ENCODE data around the gene MAS1L. TPM values are rescaled to one million over a fixed set of nuclear protein-coding genes. Genes with fewer than 3 reads are reported as not detected.

MAS1L gene
- total RNA-seq, 2 experiments from 2014 or later, result not detected

DNA sequence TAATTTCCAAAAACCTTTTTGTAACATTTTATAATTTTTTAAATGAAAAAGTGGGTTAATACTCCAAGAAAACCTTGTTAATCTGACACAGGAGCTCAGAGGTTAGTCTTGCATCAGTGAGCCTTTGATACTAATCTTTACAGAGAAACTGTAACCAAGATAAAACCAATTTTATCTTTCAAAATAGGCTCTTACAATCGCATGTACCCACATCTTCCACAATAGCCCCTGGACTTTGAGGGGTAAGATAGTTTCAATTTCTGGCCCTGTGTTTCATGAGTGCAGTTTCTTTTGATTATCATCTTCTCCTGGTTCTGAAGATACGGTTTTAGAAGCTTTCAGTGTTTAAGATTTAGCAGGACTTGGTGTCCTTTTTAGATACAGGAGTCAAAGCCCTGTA lies 34.5 kb upstream of the MAS1L start:
- TF ChIP-seq, protein P1, sequence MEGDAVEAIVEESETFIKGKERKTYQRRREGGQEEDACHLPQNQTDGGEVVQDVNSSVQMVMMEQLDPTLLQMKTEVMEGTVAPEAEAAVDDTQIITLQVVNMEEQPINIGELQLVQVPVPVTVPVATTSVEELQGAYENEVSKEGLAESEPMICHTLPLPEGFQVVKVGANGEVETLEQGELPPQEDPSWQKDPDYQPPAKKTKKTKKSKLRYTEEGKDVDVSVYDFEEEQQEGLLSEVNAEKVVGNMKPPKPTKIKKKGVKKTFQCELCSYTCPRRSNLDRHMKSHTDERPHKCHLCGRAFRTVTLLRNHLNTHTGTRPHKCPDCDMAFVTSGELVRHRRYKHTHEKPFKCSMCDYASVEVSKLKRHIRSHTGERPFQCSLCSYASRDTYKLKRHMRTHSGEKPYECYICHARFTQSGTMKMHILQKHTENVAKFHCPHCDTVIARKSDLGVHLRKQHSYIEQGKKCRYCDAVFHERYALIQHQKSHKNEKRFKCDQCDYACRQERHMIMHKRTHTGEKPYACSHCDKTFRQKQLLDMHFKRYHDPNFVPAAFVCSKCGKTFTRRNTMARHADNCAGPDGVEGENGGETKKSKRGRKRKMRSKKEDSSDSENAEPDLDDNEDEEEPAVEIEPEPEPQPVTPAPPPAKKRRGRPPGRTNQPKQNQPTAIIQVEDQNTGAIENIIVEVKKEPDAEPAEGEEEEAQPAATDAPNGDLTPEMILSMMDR (IDR thresholded peaks at IDR 0.05), result no peak
- H3K4me1 ChIP-seq (ENCODE audit: insufficient read depth, low read length), result no peaks in the 10 kb centered on the region
- Mint-ChIP-seq H3K36me3 (ENCODE audit: low read depth) (no peaks in the 10 kb centered on the region), H3K4me3 (no peak overlapping the region), H3K27ac (no peak overlapping the region), H3K27me3 (peaks cover 33% of the 10 kb centered on the region), H3K9me3 (no peaks in the 10 kb centered on the region), H3K4me1 (ENCODE audit: low read depth) (no peaks in the 10 kb centered on the region)
- H3K27me3 ChIP-seq (ENCODE audit: control insufficient read depth in 1 of 2, insufficient read depth in 2 of 2, low read length in 2 of 2), result peaks cover 4 to 16% of the 10 kb centered on the region in 2 experiments
- no peak for DNase-seq
- H3K27ac ChIP-seq (ENCODE audit: low read depth in 1 of 2, low read length in 2 of 2), result no peak overlapping the region
- H3K4me3 ChIP-seq (ENCODE audit: low read length), result no peak overlapping the region
- H3K9me3 ChIP-seq (ENCODE audit: control insufficient read depth in 1 of 2, insufficient read depth in 1 of 2, low read length in 2 of 2), result no peaks in the 10 kb centered on the region
- intact Hi-C loops (cut with DNase I, micrococcal nuclease), result no loop called here
- no peaks in the 10 kb centered on the region for H3K36me3 ChIP-seq (ENCODE audit: insufficient read depth, low read length)
- POLR2A ChIA-PET, result no interaction called here
- CTCF ChIA-PET, result no interaction called here
- ATAC-seq (ENCODE audit: poor library complexity), result no peak

DNA sequence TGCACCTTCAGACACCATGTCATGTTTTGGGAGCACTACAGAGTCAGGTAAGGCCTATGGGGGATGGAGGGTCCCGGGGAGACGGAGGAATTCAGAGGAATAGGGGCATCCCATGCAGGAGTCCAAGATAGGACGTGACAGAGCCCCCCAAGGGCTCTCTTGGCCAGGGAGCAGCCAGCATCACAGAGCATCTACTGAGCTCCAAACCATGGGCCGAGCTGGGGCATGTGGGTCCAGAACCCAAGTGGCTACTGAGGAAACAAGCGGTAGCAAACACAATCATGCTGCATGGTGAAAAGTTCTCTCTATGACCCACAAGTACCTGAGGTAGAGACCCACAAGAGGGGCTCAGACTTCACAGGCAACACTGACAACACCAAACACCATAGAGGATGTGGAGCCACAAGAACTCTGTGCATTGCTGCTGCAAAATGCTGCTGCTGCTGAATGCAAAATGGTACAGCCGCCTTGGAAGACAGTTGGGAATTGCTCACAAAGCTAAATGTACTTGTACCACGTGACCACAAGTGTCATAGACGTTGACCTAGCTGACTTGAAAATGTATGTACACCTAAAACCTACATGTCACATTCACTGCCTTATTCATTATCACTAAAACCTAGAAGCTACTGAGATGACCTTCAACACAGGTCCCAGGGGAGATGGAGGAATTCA lies 33.4 kb upstream of the MAS1L start:
- H3K4me1 ChIP-seq (ENCODE audit: insufficient read depth, low read length), result peaks cover 2% of the 10 kb centered on the region
- peaks cover 3% of the 10 kb centered on the region for H3K4me1 Mint-ChIP-seq (ENCODE audit: low read depth)
- H3K4me3 ChIP-seq (ENCODE audit: low read length), result no peak overlapping the region
- no peak overlapping the region for H3K27ac Mint-ChIP-seq
- no peaks in the 10 kb centered on the region for H3K9me3 Mint-ChIP-seq
- no peak overlapping the region for H3K27ac ChIP-seq (ENCODE audit: low read depth in 1 of 2, low read length in 2 of 2)
- ChIA-PET CTCF (no interaction called here), POLR2A (no interaction called here)
- no peak overlapping the region for H3K4me3 Mint-ChIP-seq
- no peak for DNase-seq
- H3K9me3 ChIP-seq (ENCODE audit: control insufficient read depth in 1 of 2, insufficient read depth in 1 of 2, low read length in 2 of 2), result no peaks in the 10 kb centered on the region
- H3K27me3 Mint-ChIP-seq, result peaks cover 28% of the 10 kb centered on the region
- H3K36me3 Mint-ChIP-seq (ENCODE audit: low read depth), result no peaks in the 10 kb centered on the region
- no peak for ATAC-seq (ENCODE audit: poor library complexity)
- peaks cover 4 to 13% of the 10 kb centered on the region in 2 experiments for H3K27me3 ChIP-seq (ENCODE audit: control insufficient read depth in 1 of 2, insufficient read depth in 2 of 2, low read length in 2 of 2)
- intact Hi-C loops (cut with DNase I, micrococcal nuclease), result no loop called here
- TF ChIP-seq, protein P1 (IDR thresholded peaks at IDR 0.05), result no peak
- no peaks in the 10 kb centered on the region for H3K36me3 ChIP-seq (ENCODE audit: insufficient read depth, low read length)

DNA sequence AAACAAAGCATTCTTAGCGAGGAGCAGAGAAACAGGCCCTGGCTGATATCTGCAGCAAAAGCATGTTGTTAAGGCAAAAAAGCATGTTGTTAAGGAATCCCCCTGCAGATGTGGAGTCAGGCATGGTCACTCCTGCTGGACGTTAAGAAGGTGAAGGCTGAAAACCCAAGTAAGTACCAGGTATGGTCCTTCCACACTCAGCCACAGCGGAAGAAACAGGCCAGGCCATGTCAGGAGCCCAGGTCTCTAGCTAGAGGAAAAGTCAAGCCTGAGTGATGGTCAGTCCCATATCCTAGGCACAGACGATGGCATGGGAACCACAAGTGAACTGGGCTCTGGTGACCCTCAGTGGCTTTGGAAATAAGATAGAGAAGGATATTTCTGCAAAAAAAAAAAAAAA lies 32.5 kb upstream of the MAS1L start:
- Histone ChIP-seq H3K9me3 (ENCODE audit: control insufficient read depth in 1 of 2, insufficient read depth in 1 of 2, low read length in 2 of 2) (no peaks in the 10 kb centered on the region), H3K36me3 (ENCODE audit: insufficient read depth, low read length) (no peaks in the 10 kb centered on the region), H3K27ac (ENCODE audit: low read depth in 1 of 2, low read length in 2 of 2) (no peak overlapping the region), H3K27me3 (ENCODE audit: control insufficient read depth in 1 of 2, insufficient read depth in 2 of 2, low read length in 2 of 2) (peaks cover 4 to 11% of the 10 kb centered on the region in 2 experiments), H3K4me3 (ENCODE audit: low read length) (no peak overlapping the region), H3K4me1 (ENCODE audit: insufficient read depth, low read length) (peaks cover 4% of the 10 kb centered on the region)
- Mint-ChIP-seq H3K9me3 (no peaks in the 10 kb centered on the region), H3K4me3 (no peak overlapping the region), H3K4me1 (ENCODE audit: low read depth) (peaks cover 8% of the 10 kb centered on the region), H3K36me3 (ENCODE audit: low read depth) (no peaks in the 10 kb centered on the region), H3K27me3 (peaks cover 19% of the 10 kb centered on the region), H3K27ac (no peak overlapping the region)
- ATAC-seq (ENCODE audit: poor library complexity), result no peak
- intact Hi-C loops (cut with DNase I, micrococcal nuclease), result no loop called here
- TF ChIP-seq, protein P1 (IDR thresholded peaks at IDR 0.05), result no peak
- CTCF ChIA-PET, result no interaction called here
- no peak for DNase-seq
- POLR2A ChIA-PET, result no interaction called here
